IMR-90 (cell line): Measurements from ENCODE around the gene MAP3K5. TPM values are rescaled to one million over a fixed set of nuclear protein-coding genes. Genes with fewer than 3 reads are reported as not detected.

ENCODE experiments used
- ATAC-seq: fragments of 200-7000 bp; cut with Tn5 transposase; 2 replicates; pipeline ENCODE4 v1.9.1; 2020; ENCODE audit warnings: low read depth, mild to moderate bottlenecking, moderate library complexity
- BruUV-seq: library from RNA; stranded (reverse); fragments of 400-500 nt; replicated peaks from 2 replicates; lab custom pipeline; 2021; lab: Mats Ljungman, UMichigan
- CTCF ChIA-PET: fragments of 300-600 bp; formaldehyde crosslinking; extraction: SDS; loops from one replicate; lab custom pipeline; 2021; ENCODE audit warnings: antibody characterized with exemption; lab: Yijun Ruan, JAX
- POLR2A ChIA-PET: fragments of 300-600 bp; sonication (Branson Sonifier 250); formaldehyde crosslinking; loops from one replicate; lab custom pipeline; 2022; ENCODE audit warnings: antibody characterized with exemption; ENCODE audit not compliant: unreplicated experiment; lab: Charles Lee
- DNase-seq: peaks from one replicate; pipeline ENCODE4 v3.0.0; 2013
- H2AFZ ChIP-seq: replicated peaks from 2 replicates; pipeline ENCODE3; 2013; ENCODE audit warnings: low read length, mild to moderate bottlenecking; ENCODE audit not compliant: poor library complexity
- H2AK5ac ChIP-seq: 2 replicates; pipeline ENCODE4 v1.6.1; 2013; ENCODE audit warnings: low read depth, low read length, inconsistent platforms
- H2AK9ac ChIP-seq: replicated peaks from 2 replicates; pipeline ENCODE3; 2013; ENCODE audit warnings: mild to moderate bottlenecking, low read depth, low read length, moderate library complexity; ENCODE audit not compliant: poor library complexity
- H2BK120ac ChIP-seq: 2 replicates; pipeline ENCODE4 v1.6.1; 2013; ENCODE audit warnings: low read depth, low read length, inconsistent platforms
- H2BK15ac ChIP-seq: 3 replicates; pipeline ENCODE4 v1.6.1; 2013; ENCODE audit warnings: low read depth, low read length, inconsistent platforms
- H2BK20ac ChIP-seq: 2 replicates; pipeline ENCODE4 v1.6.1; 2013; ENCODE audit warnings: low read depth, mild to moderate bottlenecking, inconsistent platforms, low read length, moderate library complexity
- H2BK5ac ChIP-seq: 2 replicates; pipeline ENCODE4 v1.6.1; 2013; ENCODE audit warnings: mild to moderate bottlenecking, low read depth, low read length, inconsistent platforms; ENCODE audit not compliant: poor library complexity, severe bottlenecking
- H3K14ac ChIP-seq: replicated peaks from 2 replicates; pipeline ENCODE4 v1.6.1; 2013; ENCODE audit warnings: low read depth, low read length, inconsistent platforms
- H3K18ac ChIP-seq: 2 replicates; pipeline ENCODE4 v1.6.1; 2013; ENCODE audit warnings: low read depth, low read length, control low read depth
- H3K23ac ChIP-seq: 2 replicates; pipeline ENCODE4 v1.6.1; 2013; ENCODE audit warnings: low read depth, low read length, inconsistent platforms
- H3K27ac ChIP-seq: 2 replicates; pipeline ENCODE4 v1.5.1; 2013; ENCODE audit warnings: mild to moderate bottlenecking, control low read depth, low read length; ENCODE audit not compliant: insufficient read depth
- H3K27me3 ChIP-seq: 2 replicates; pipeline ENCODE4 v1.6.1; 2013; ENCODE audit warnings: low read length; ENCODE audit not compliant: control insufficient read depth, insufficient read depth
- H3K36me3 ChIP-seq: 2 replicates; pipeline ENCODE4 v1.6.1; 2013; ENCODE audit warnings: low read length, mixed read lengths; ENCODE audit not compliant: control insufficient read depth, insufficient read depth
- H3K4ac ChIP-seq: 2 replicates; pipeline ENCODE4 v1.6.1; 2013; ENCODE audit warnings: low read depth, low read length, inconsistent platforms
- H3K4me1 ChIP-seq: 2 replicates; pipeline ENCODE4 v1.6.1; 2013; ENCODE audit warnings: low read length, mixed read lengths; ENCODE audit not compliant: control insufficient read depth, insufficient read depth
- H3K4me2 ChIP-seq: 2 replicates; pipeline ENCODE4 v1.6.1; 2013; ENCODE audit warnings: low read depth, mild to moderate bottlenecking, control low read depth, low read length, moderate library complexity
- H3K4me3 ChIP-seq: 2 replicates; pipeline ENCODE4 v1.5.1; 2013; ENCODE audit warnings: low read depth, mild to moderate bottlenecking, control low read depth, low read length, moderate library complexity; ENCODE audit not compliant: insufficient read depth
- H3K56ac ChIP-seq: 2 replicates; pipeline ENCODE4 v1.6.1; 2013; ENCODE audit warnings: low read length, inconsistent platforms; ENCODE audit not compliant: insufficient read depth; ENCODE audit errors: extremely low read depth
- H3K79me1 ChIP-seq, 2 experiments: 2 replicates each; pipeline ENCODE4 v1.6.1; 2013; ENCODE audit warnings: low read length in 2 of 2, inconsistent platforms in 1 of 2, low read depth in 1 of 2
- H3K9ac ChIP-seq: 2 replicates; pipeline ENCODE4 v1.6.1; 2013; ENCODE audit warnings: low read depth, low read length, control low read depth
- H3K9me1 ChIP-seq: 2 replicates; pipeline ENCODE4 v1.6.1; 2013; ENCODE audit warnings: low read length, inconsistent platforms; ENCODE audit not compliant: insufficient read depth
- H3K9me3 ChIP-seq: 2 replicates; pipeline ENCODE4 v1.6.1; 2013; ENCODE audit warnings: low read length; ENCODE audit not compliant: control insufficient read depth, insufficient read depth
- H4K20me1 ChIP-seq: 2 replicates; pipeline ENCODE4 v1.6.1; 2013; ENCODE audit warnings: low read length, inconsistent platforms; ENCODE audit not compliant: insufficient read depth
- H4K5ac ChIP-seq: 2 replicates; pipeline ENCODE4 v1.6.1; 2013; ENCODE audit warnings: mild to moderate bottlenecking, low read depth, low read length, control low read depth
- H4K8ac ChIP-seq, 2 experiments: 2 replicates each; pipeline ENCODE4 v1.6.1; 2013; ENCODE audit warnings: low read depth in 2 of 2, low read length in 2 of 2, control low read depth in 1 of 2, inconsistent platforms in 1 of 2
- H4K91ac ChIP-seq: 2 replicates; pipeline ENCODE4 v1.6.1; 2013; ENCODE audit warnings: low read depth, low read length, inconsistent platforms; ENCODE audit not compliant: insufficient read depth
- CHD1 ChIP-seq: IDR thresholded peaks from 2 replicates; pipeline ENCODE4 v1.6.1; 2012; ENCODE audit warnings: low read depth, low read length, improper control_type of control experiment
- RFX5 ChIP-seq: IDR thresholded peaks from 2 replicates; pipeline ENCODE4 v1.8.0; 2012; ENCODE audit warnings: low read depth, mild to moderate bottlenecking, low read length, moderate library complexity
- SMC3 ChIP-seq: fragments of 150-350 bp; IDR thresholded peaks from 2 replicates; pipeline ENCODE4 v1.6.1; 2016; ENCODE audit warnings: low read depth, mild to moderate bottlenecking, antibody characterized with exemption, low read length, moderate library complexity
- USF2 ChIP-seq: fragments of 150-350 bp; IDR thresholded peaks from 2 replicates; pipeline ENCODE4 v1.6.1; 2017; ENCODE audit warnings: mild to moderate bottlenecking, antibody characterized with exemption, low read length, low read depth
- WGBS, 2 experiments: methylation state at CpG; one replicate each; pipeline versions ENCODE4 v1.1.5 to v1.1.7; 2013; ENCODE audit warnings: missing lambda C conversion rate in 2 of 2; ENCODE audit not compliant: insufficient read length in 1 of 2; ENCODE audit errors: extremely low coverage in 2 of 2; 5-methylcytosine and 5-hydroxymethylcytosine counted together
- dilution Hi-C: fragments of 300-500 bp; cut with HindIII; formaldehyde crosslinking; loops from one replicate; pipeline ENCODE4 v1.14.3; 2018; ENCODE audit warnings: low sequenced_read_pairs; ENCODE audit not compliant: unreplicated experiment
- in situ Hi-C: fragments of 300-500 bp; cut with MboI; formaldehyde crosslinking; loops from 3 replicates; pipeline ENCODE4 v1.14.3; 2019; ENCODE audit warnings: low sequenced_read_pairs, inconsistent platforms, mixed read lengths
- intact Hi-C: fragments of 100-400 bp; cut with micrococcal nuclease; formaldehyde crosslinking; loops from 2 replicates; pipeline ENCODE4 v1.10.0; 2022
- polyA plus RNA-seq, 3 experiments: library from polyadenylated mRNA; depleted of rRNA; stranded (reverse); fragments of >200 nt; gene quantifications; 2 replicates each; pipeline ENCODE4 v1.2.3, GENCODE V29; 2012; ENCODE audit warnings: low replicate concordance in 1 of 3
- total RNA-seq: library from RNA; depleted of rRNA; stranded (reverse); fragments of >200 nt; gene quantifications from 2 replicates; pipeline ENCODE4 v1.2.3, GENCODE V29; 2012
- TF ChIP-seq, protein P1 (sequence below): fragments of 150-350 bp; IDR thresholded peaks from 2 replicates; pipeline ENCODE4 v1.6.1; 2016; ENCODE audit warnings: low read depth, mild to moderate bottlenecking, low read length, moderate library complexity, borderline replicate concordance
- TF ChIP-seq, protein P2 (sequence below): conservative IDR thresholded peaks from 2 replicates; pipeline ENCODE4 v1.5.1; 2012; ENCODE audit warnings: mild to moderate bottlenecking, low read depth, low read length, improper control_type of control experiment

The MAP3K5 gene
- total and polyA plus RNA-seq, 2 of the 4 experiments (the other 2 are of a cell fraction), result 5.4 to 17.6 TPM

- H2AK5ac ChIP-seq, result peak overlapping the region; percentile 43
- H2AFZ ChIP-seq, result no peak overlapping the region
- WGBS, 2 experiments, result no CpG with 5 or more reads among the region's 4 CpGs
- H4K5ac ChIP-seq, result no peak overlapping the region
- H2AK9ac ChIP-seq, result no peak overlapping the region
- ChIA-PET POLR2A (no interaction called here), CTCF (no interaction called here)
- H3K56ac ChIP-seq, result no peak overlapping the region
- BruUV-seq, result no TSS peak
- no peak overlapping the region for H3K27ac ChIP-seq
- no peak overlapping the region for H3K18ac ChIP-seq
- H3K9me3 ChIP-seq, result no peaks in the 10 kb centered on the region
- H3K4me1 ChIP-seq, result peaks cover 5% of the 10 kb centered on the region; the same call in 1 of the 2 replicates
- H3K4me2 ChIP-seq, result no peak overlapping the region
- H3K4me3 ChIP-seq, result no peak overlapping the region
- H4K8ac ChIP-seq, result no peak overlapping the region
- dilution Hi-C loops (no loop called here), in situ Hi-C loops (no loop called here), intact Hi-C loops (no loop called here)
- ATAC-seq, result no peak
- peak overlapping the region; percentile 1; the same call in 1 of the 2 replicates for H3K23ac ChIP-seq
- H3K79me1 ChIP-seq, result peaks cover 37 to 71% of the 10 kb centered on the region in 2 experiments
- no peaks in the 10 kb centered on the region for H3K27me3 ChIP-seq
- H4K91ac ChIP-seq, result no peak overlapping the region
- no peaks in the 10 kb centered on the region for H3K36me3 ChIP-seq
- H2BK20ac ChIP-seq, result no peak overlapping the region
- no peak overlapping the region for H2BK15ac ChIP-seq
- H4K20me1 ChIP-seq, result peaks cover 15% of the 10 kb centered on the region; the same call in 1 of the 2 replicates
- no peak for DNase-seq
- no peak overlapping the region for H2BK5ac ChIP-seq
- H3K4ac ChIP-seq, result 0 out of 2 replicates have a peak overlapping the region, but pooled peaks have one; percentile 18
- H3K9me1 ChIP-seq, result no peaks in the 10 kb centered on the region
- no peak for TF ChIP-seq CHD1
- TF ChIP-seq, protein P1, sequence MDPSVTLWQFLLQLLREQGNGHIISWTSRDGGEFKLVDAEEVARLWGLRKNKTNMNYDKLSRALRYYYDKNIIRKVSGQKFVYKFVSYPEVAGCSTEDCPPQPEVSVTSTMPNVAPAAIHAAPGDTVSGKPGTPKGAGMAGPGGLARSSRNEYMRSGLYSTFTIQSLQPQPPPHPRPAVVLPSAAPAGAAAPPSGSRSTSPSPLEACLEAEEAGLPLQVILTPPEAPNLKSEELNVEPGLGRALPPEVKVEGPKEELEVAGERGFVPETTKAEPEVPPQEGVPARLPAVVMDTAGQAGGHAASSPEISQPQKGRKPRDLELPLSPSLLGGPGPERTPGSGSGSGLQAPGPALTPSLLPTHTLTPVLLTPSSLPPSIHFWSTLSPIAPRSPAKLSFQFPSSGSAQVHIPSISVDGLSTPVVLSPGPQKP, result no peak
- no peak for TF ChIP-seq USF2
- TF ChIP-seq, protein P2, sequence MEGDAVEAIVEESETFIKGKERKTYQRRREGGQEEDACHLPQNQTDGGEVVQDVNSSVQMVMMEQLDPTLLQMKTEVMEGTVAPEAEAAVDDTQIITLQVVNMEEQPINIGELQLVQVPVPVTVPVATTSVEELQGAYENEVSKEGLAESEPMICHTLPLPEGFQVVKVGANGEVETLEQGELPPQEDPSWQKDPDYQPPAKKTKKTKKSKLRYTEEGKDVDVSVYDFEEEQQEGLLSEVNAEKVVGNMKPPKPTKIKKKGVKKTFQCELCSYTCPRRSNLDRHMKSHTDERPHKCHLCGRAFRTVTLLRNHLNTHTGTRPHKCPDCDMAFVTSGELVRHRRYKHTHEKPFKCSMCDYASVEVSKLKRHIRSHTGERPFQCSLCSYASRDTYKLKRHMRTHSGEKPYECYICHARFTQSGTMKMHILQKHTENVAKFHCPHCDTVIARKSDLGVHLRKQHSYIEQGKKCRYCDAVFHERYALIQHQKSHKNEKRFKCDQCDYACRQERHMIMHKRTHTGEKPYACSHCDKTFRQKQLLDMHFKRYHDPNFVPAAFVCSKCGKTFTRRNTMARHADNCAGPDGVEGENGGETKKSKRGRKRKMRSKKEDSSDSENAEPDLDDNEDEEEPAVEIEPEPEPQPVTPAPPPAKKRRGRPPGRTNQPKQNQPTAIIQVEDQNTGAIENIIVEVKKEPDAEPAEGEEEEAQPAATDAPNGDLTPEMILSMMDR, result no peak
- no peak for TF ChIP-seq SMC3
- TF ChIP-seq RFX5, result no peak
- peak overlapping the region; percentile 7; the same call in 1 of the 2 replicates for H3K14ac ChIP-seq
- H2BK120ac ChIP-seq, result peak overlapping the region; percentile 30; the same call in 1 of the 2 replicates
- H3K9ac ChIP-seq, result no peak overlapping the region
Measured at GRCh38 chr6:136773473-136773796, 18.8 kb downstream of the MAP3K5 start.
